OCI-M1 (cell line): ENCODE measurements around the gene OXER1.
"Not testable (repeated sequence)": the region's sequence is repeated elsewhere in the genome, so short reads cannot be mapped to it uniquely, and the experiment has no call there.

Experiments
- DNase-seq: peaks from one replicate; lab custom pipeline; 2025; lab: John Stamatoyannopoulos, UW

Gene OXER1

DNA sequence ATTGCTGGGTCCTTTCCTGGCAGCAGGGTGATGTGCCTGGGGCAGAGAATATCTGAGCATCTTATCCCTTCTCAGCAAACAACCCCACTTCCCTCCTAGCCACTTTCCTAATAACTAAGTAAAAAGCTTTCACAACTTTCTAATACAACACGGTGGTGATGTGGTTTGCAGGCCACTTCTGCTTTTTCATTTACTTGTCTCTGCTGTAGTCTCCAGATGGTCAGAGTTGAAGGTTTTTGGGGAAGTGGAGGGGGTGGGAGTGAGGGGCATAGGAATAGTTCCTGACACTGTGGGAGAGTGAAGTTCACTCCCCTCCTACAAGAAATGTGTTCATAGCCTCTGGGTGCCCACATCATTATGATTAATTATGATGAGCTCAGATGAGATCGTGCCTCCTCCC lies 11.6 kb downstream of the OXER1 start:
- DNase-seq, result peak; percentile 91

DNA sequence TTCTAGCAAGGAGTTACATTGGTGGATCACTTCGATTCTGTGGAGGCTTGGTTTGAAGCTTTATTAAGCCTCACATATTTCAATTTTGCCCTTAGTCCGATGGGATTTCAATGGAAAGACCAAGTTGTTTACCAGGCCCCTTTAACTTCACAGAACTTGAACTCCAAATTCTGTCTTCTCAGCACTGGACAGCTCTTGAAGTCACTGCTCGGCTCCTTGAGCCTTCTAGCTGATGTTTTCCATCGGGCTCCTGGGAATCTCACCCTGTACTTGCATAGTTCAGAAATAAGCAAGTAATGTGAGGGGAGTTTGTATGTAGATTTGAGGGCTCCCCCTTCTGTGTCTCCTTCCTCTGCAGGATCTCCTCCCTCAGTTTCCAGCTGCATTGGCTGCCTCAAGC lies 15.1 kb downstream of the OXER1 start:
- DNase-seq, result no peak

DNA sequence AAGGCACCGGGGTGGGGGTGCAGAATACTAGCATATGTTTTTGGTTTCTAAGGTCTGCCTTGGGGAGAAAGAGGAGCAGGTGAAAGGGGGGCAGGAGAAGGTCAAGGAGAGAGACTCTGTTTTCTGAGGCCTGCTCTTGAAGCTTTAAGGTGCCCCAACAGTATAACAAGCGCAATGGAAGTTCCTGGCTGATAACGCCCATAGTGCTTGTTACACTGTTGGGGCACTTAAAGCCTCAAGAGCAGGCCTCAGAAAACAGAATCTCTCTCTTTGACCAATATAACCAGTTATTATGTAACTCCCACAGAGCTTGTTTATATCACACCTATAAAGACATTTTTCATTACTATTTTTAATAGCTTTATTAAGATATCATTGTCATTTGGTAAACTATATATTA lies 16.5 kb downstream of the OXER1 start:
- no peak for DNase-seq

DNA sequence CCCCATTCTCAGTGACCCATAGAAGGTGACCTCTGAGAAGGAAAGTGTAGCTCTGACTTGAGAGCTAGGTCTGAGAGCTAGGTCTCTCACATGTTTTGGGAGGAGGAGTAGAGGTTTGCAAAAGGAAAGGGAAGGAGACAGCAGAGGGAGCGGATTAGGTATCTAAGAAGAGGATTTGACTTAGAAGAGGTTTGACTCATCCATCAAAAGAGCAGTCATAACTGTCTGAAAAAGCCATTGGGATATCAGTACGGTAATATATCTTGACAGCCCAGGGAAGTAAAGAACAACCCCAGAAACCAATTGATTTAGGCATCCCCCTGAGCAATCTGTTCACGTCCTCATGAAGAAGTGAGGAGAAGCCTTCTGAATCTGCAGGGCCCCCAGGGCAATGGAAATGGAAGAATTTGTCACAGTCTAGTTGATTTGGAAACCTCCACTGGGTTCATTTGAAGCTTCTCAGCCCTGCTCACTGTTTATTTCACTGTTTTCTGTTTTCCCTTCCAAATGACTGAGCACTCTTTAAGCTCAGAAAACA lies 19.3 kb downstream of the OXER1 start:
- no peak for DNase-seq

DNA sequence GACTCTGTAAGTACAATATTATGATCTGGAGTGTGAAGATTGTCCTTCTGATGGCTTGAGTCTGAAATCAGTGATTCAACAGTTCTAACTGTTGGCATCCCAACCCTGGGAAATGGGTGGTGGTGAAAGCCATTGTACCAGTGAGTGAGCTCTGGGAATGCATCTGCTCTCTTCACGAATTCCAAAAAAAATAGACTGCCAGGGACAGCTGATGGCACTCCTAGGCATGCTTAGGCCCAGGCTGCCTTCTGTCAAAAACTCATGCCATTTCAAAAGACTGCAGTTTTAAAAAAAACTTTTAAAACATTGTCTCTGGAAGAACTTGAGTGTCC lies 20.3 kb downstream of the OXER1 start:
- no peak for DNase-seq

DNA sequence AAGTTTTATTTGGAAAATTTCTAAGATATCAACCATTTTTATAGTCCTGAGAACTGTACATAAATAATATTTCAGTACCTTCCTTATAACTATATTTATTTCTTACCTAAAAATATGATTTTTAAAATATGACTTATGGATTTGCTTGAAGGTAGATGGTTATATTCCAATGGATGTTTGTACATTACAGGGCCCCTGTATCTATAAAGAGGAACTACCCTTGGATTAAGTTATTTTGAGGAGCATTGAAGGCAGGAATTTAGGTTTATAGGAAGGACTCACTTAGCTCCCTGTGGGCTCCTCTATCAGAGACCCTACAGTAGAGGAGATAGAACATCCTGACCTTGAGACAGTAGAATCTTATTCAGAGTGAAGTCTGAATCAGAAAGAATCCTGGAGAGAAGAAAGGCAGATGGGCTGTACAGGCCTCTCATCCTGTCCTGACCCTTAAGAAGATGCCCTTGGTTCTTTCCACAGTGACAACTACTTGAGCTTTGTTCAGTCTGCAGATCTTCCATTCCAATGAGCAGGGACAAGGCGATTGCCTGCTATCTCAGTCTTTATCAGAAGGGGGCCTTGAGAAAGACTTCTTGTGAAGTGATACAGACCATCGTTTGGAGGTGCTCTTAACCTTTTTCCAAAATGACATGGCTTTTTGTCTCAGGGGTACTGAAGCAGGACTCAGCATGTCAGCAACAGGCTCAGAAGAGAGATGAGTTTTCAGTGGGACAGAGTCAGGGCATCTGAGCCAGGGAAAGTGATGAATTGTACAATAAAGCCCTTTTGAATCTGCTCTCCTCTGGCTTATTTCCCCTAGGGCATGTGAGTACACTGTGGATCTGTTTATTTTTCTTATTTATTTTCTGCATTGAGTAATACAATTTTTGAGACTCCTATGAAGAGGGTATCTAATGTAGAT lies 20.9 kb downstream of the OXER1 start:
- no peak for DNase-seq

DNA sequence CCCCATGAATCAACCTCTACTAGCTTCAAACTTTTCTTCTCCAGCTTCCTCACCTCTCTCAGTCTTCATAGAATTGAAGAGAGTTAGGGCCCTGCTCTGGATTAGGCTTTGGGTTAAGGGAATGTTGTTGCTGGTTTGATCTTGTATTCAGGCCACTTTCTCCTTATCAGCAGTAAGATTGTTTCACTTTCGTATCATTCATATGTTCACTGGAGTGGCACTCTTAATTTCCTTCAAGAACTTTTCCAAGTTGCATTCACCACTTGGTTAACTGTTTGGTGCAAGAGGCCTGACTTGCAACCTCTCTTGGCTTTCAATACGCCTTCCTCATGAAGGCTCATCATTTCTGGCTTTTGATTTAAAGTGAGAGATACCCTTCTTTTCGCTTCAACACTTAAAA lies 22.8 kb downstream of the OXER1 start:
- peak; percentile 44 for DNase-seq

DNA sequence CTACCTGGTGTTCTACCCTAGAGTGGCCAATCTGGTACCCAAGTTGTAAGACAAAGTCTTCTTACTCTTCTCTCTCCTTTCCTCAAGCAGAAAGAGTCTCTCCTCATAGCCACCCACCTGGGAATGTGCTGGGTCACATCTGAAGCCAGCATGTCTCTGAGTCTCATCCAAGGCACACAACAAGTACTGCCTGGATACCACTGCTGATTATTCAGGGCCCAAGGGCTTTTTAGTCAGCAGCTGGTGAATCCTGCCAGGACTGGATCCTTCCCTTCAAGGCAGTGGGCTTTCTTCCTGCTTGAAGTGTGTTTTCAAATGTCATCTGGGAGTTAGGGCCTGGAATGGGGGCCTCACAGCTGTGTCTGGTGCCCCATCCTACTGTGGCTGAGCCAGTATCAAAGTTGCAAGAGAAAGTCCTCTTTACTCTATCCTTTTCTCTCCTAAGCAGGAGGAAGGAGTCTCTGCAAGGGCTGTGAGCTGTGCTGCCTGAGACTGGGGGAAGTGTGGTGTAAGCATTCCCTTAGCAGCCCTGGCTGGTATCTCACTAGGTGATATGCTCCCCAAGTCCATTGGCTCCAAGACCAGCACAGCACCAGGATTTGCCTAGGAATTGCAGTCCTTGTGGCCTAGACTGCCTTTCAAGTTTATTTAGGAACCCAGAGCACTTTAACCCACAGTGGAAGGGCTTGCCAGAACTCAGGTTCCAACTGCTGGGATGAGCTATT lies 27.2 kb downstream of the OXER1 start:
- no peak for DNase-seq

DNA sequence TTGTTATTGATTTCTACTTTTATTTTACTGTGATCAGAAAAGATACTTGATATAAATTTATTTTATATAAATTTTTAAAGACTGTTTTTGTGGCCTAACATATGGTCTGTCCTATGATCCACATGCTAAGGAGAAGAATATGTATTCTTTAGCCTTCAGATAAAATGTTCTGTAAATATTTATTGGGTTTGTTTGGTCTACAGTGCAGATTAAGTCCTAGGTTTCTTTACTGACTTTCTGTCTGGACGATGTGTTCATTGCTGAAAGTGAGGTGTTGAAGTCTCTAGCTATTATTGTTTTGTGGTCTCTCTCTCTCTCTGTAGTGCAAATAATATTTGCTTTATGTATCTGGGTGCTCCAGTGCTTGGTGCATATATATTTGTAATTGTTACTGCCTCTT lies 30.1 kb downstream of the OXER1 start:
- no peak for DNase-seq

DNA sequence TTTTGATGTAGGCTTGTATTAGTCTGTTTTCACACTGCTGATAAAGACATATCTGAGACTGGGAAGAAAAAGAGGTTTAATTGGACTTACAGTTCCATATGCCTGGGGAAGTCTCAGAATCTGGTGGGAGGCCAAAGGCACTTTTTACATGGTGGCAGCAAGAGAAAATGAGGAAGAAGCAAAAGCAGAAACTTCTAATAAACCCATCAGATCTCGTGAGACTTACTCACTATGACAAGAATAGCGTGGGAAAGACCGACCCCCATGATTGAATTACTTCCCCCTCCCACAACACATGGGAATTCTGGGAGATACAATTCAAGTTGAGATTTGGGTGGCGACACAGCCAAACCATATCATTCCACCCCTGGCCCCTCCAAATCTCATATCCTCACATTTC lies 32.6 kb downstream of the OXER1 start:
- not testable (repeated sequence) for DNase-seq

DNA sequence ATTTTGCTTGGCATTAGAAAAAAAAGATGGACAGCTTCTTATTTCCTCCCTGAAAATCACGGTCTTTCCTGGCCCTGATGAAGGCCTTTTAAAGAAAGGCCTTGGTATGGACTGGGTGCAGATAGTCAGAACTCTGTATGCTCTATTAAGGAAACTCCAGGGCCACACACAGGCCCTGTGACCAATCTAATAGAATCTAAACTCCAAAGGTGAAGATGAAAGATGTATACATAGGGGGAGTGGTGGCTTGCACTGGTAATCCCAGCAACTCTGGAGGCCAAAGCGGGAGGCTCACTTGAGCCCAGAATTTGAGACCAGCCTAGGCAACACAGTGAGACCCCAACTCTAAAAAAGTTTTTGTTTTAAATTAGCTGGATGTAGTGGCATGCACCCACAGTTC lies 37.3 kb downstream of the OXER1 start:
- DNase-seq, result no peak

DNA sequence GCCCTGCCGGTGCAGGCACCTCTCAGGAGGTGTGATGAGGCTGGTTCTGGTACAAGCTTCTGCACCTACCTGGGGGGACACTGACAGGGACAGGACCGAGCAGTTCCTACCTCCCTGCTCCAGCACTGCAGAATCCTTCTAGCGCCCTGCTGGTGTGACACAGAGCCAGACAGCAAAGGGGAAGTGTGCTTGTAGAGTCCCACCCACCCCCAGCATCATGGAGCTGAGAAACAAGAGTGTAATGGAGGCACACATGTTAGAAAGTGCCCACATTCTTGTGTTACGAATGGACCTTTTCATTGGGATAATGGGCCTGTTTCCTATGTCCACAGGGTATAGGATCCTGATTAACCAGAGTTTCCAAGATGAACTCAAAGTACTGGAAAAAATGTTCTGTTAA lies 38.3 kb downstream of the OXER1 start:
- DNase-seq, result no peak

DNA sequence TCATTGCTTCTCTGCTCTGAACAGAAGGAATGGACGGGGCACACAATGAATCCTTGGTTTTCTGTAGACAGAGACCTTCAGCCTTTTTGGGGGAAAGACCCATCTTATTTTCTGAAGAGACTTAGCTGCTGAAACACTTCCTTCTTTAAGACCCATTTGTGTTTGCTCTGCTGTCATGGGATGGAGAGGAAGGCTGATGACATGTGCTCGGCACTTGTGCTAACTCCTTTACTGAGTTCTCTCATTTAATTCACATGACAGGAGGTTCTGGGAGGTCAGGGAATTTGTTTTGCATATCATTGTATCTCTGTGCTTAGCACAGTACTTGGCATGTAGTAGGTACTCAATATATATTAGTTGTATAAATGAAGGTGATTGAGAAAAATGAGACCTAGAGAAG lies 39.0 kb downstream of the OXER1 start:
- DNase-seq, result no peak

DNA sequence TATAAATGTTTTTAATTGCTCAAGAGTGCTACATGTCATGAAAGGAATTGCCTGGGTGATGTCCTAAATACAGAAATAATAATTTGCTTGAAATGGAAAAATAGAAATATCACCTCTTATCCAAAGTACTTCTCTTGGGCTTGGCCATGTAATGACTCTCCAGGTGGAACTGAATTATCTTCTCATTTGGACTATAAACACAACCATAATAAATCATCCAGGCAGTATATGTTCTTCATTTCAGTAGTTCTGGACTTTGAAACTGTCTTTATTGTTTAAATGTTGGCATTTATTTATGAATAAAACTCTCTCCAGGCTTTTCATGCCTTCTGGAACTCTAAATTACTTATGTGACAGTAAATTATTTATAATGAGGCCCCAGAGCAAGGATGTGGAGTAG lies 40.5 kb downstream of the OXER1 start:
- no peak for DNase-seq

DNA sequence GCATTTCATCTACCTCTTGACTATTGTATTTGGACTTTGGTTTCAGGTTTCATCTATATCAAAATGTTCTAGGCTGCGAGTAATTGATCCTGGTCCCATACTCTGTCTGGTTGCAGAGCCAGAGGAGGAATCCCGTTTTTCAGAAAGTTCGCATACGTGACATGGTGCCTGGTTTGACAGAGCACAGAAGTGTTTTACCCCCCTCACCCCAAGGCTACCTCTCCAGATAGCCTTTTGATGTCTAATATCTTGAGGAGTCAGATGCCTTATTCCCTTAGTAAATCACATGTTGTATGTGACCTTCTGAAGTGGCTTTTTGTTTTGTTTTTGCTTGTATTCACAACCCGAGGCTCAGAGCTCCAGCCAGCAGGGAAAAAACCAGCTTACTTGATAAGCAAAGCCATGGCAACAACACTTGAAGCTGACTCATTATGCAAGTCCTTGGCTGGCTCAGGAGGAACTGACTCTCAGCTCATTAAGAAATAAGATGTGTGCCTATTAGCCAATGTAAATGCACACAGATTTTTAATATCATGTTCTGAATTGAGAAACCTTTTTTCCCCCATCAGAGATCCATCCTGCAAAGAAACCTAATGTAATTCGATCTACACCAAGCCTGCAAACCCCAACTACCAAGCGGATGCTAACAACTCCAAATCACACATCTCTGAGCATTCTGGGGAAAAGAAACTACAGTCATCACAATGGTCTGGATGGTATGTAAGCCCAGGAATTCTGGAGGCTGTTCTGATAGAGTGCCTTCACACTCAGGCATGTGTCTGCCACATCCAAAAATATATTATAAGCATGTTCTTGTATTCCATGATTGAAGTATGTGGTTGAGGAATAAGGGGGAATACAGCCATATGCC lies 41.4 kb downstream of the OXER1 start:
- peak; percentile 82 for DNase-seq

DNA sequence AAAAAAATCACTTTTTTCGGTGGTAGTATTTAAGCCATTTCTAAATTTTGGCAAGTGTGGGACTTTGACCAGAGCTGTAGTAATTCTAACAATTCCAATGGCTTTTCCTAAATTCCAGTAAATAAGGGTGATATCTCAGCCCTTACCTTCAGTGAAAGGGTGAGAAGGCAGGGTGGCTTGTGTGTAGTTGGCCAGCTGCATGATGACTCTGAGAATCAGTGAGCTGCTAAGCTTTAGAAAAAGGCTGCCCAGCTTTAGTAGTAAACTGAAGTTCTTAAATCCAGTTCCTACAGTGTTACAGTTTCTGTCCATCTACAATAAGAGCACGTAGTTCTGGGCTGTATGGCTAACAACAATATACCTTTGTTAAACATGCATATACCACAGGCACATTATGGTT lies 42.0 kb downstream of the OXER1 start:
- DNase-seq, result no peak

DNA sequence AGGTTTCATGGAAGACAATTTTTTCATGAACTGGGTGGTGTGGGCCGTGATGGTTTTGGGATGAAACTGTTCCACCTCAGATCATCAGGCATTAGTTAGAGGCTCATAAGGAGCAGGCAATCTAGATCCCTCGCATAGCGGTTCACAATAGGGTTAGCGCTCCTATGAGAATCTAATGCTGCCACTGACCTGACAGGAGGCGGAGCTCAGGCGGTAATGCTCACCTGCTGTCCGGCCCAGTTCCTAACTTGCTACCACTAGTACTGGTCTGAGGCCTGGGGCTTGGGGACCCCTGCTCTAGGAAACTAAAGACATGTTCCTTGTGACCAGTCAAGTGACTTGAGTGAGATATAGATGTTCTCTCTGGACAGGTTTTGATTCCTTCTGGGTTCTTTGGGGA lies 49.2 kb downstream of the OXER1 start:
- DNase-seq, result no peak

DNA sequence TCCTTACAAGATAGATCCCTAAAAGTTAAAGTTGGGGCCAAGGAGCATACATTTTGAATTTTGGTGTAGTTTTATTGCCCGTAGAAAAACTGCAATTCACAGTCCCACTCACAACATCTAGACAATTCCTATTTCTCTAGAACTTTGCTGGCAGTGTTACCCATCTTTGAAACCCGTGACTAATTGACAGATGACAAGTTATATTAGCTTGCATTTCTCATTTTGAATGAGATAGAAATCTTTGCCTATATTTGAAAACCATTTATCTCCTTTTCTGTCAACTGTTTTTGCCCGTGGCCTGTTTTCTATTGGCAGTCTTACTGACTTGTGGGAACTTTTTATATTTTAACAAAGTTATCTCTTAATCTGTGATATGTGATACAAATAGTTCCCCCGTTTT lies 50.0 kb downstream of the OXER1 start:
- DNase-seq, result no peak

DNA sequence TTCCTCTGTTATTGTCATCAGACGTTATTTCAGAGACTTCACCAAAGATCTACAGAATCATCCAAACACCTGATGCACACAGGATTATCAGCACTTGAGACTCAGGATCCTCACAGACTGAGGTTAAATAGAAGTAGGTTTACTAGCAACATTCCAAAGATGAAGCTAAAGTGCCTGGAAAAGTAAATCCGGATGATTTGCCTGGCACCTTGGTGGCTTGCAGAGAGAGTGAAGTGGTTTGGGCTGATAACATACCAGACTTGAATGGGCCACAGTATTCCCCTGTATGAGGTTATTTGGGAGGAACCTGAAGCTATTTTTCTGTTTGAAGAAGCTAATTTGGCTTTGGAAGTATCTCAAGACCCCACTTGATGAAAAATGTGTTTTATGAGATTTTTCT lies 51.0 kb downstream of the OXER1 start:
- DNase-seq, result no peak
